HepG2 (cell line): ENCODE data around the gene PPP1R9B. TPM values are rescaled to one million over a fixed set of nuclear protein-coding genes. Genes with fewer than 3 reads are reported as not detected.

Experiments used
- ATAC-seq: fragments of 200-7000 bp; cut with Tn5 transposase; 3 replicates; pipeline ENCODE4 v1.9.1; 2020; ENCODE audit warnings: mild to moderate bottlenecking, moderate library complexity
- BruUV-seq: library from RNA; stranded (reverse); fragments of 400-500 nt; replicated peaks from 2 replicates; lab custom pipeline; 2021; lab: Mats Ljungman, UMichigan
- CTCF ChIA-PET: fragments of 300-600 bp; formaldehyde crosslinking; extraction: SDS; loops from one replicate; lab custom pipeline; 2021; ENCODE audit warnings: low total read pairs, inconsistent platforms, low intra/inter-chr PET ratio; lab: Yijun Ruan, JAX
- POLR2A ChIA-PET: fragments of 350-600 bp; sonication (Branson Sonifier 250); formaldehyde crosslinking; loops from one replicate; lab custom pipeline; 2020; ENCODE audit warnings: antibody characterized with exemption, inconsistent platforms; lab: Yijun Ruan, JAX
- DNase-seq: peaks from one replicate; pipeline ENCODE4 v3.0.0-alpha.2; 2015; ENCODE audit warnings: low spot score
- FAIRE-seq: peaks from 3 replicates; lab custom pipeline; 2011; peaks lifted over from hg19 to GRCh38; lab: Jason Lieb, UNC
- H2AFZ ChIP-seq: one replicate; pipeline ENCODE4 v1.6.1; 2011; ENCODE audit warnings: low read length, inconsistent platforms
- H3K27ac ChIP-seq: fragments of 300-600 bp; 3 replicates; pipeline ENCODE4 v1.8.0; 2011; ENCODE audit warnings: mixed run types, mild to moderate bottlenecking, mixed read lengths, low read length, inconsistent platforms; ENCODE audit not compliant: insufficient read depth; ENCODE audit errors: extremely low read length
- H3K27me3 ChIP-seq, 2 experiments: fragments of 200-600 bp in 1 of 2; 2 replicates in 1 of 2; 3 replicates in 1 of 2; pipeline versions ENCODE4 v1.6.0 to v1.8.0; 2011; ENCODE audit warnings: low read length in 2 of 2, mild to moderate bottlenecking in 2 of 2, moderate library complexity in 2 of 2, inconsistent platforms in 1 of 2; ENCODE audit not compliant: insufficient read depth in 2 of 2, control insufficient read depth in 1 of 2
- H3K36me3 ChIP-seq, 2 experiments: fragments of 200-600 bp in 1 of 2; replicated peaks in 1 of 2; 2 replicates in 1 of 2; 3 replicates in 1 of 2; pipeline versions ENCODE4 v1.5.1 to v1.8.0; 2011; ENCODE audit warnings: low read length in 2 of 2, inconsistent platforms in 1 of 2; ENCODE audit not compliant: insufficient read depth in 2 of 2, control insufficient read depth in 1 of 2
- H3K4me1 ChIP-seq: 2 replicates; pipeline ENCODE4 v1.5.1; 2012; ENCODE audit warnings: low read length, inconsistent platforms; ENCODE audit not compliant: insufficient read depth
- H3K4me2 ChIP-seq: 2 replicates; pipeline ENCODE4 v1.6.0; 2011; ENCODE audit warnings: low read depth, low read length, inconsistent platforms
- H3K4me3 ChIP-seq, 3 experiments: fragments of 200-600 bp in 1 of 3; sonication (generic), shearing (Covaris generic) in 1 of 3; replicated peaks in 1 of 3; 2 replicates each; pipeline ENCODE4 v1.5.1; 2011 to 2016; ENCODE audit warnings: low read length in 3 of 3, inconsistent platforms in 2 of 3, low read depth in 2 of 3, mild to moderate bottlenecking in 2 of 3, control low read depth in 1 of 3, mixed read lengths in 1 of 3; ENCODE audit not compliant: insufficient read depth in 1 of 3
- H3K79me2 ChIP-seq: one replicate; pipeline ENCODE4 v1.6.1; 2011; ENCODE audit warnings: low read length, inconsistent platforms; ENCODE audit not compliant: insufficient read depth
- H3K9ac ChIP-seq: 2 replicates; pipeline ENCODE4 v1.6.0; 2011; ENCODE audit warnings: mild to moderate bottlenecking, low read depth, low read length, inconsistent platforms; ENCODE audit not compliant: insufficient read depth
- H3K9me3 ChIP-seq: 2 replicates; pipeline ENCODE4 v1.5.1; 2012; ENCODE audit warnings: mild to moderate bottlenecking, low read length
- H4K20me1 ChIP-seq: 2 replicates; pipeline ENCODE4 v1.6.0; 2011; ENCODE audit warnings: inconsistent platforms, mild to moderate bottlenecking, low read length, moderate library complexity; ENCODE audit not compliant: insufficient read depth
- CREB3 ChIP-seq: sonication (generic); formaldehyde crosslinking; IDR thresholded peaks from 2 replicates; pipeline ENCODE4 v1.5.0; 2020; ENCODE audit warnings: missing genetic modification reagents
- EED ChIP-seq: sonication (generic); formaldehyde crosslinking; IDR thresholded peaks from 2 replicates; pipeline ENCODE4 v1.5.0; 2020; ENCODE audit warnings: mild to moderate bottlenecking, missing genetic modification reagents
- HNRNPL ChIP-seq: fragments of 200-400 bp; formaldehyde crosslinking; IDR thresholded peaks from 2 replicates; pipeline ENCODE4 v1.6.1; 2017; ENCODE audit warnings: mild to moderate bottlenecking, low read depth, low read length
- IRF2 ChIP-seq: IDR thresholded peaks from 2 replicates; pipeline ENCODE4 v1.6.1; 2018; ENCODE audit warnings: missing genetic modification reagents, missing compliant biosample characterization
- NR0B2 ChIP-seq: sonication (generic); formaldehyde crosslinking; IDR thresholded peaks from 2 replicates; pipeline ENCODE4 v1.4.0; 2020; ENCODE audit warnings: mild to moderate bottlenecking, missing genetic modification reagents
- NR2F1 ChIP-seq, 2 experiments: fragments of 450-650 bp in 1 of 2; formaldehyde crosslinking in 1 of 2; IDR thresholded peaks; 2 replicates each; pipeline versions ENCODE4 v1.5.0 to v1.6.1; 2016 to 2020; ENCODE audit warnings: mild to moderate bottlenecking in 1 of 2, missing compliant biosample characterization in 1 of 2, missing genetic modification reagents in 1 of 2, moderate library complexity in 1 of 2
- PBX3 ChIP-seq: sonication (generic); formaldehyde crosslinking; IDR thresholded peaks from 2 replicates; pipeline ENCODE4 v1.8.1; 2023; ENCODE audit warnings: missing genetic modification reagents, inconsistent platforms, borderline replicate concordance
- ZBTB1 ChIP-seq: sonication (generic); formaldehyde crosslinking; IDR thresholded peaks from 2 replicates; pipeline ENCODE4 v1.4.0; 2020; ENCODE audit warnings: missing genetic modification reagents, borderline replicate concordance
- ZBTB33 ChIP-seq: sonication (generic); formaldehyde crosslinking; IDR thresholded peaks from 2 replicates; pipeline ENCODE4 v1.4.0; 2020; ENCODE audit warnings: missing genetic modification reagents
- ZFP91 ChIP-seq: sonication (generic); formaldehyde crosslinking; IDR thresholded peaks from 2 replicates; pipeline ENCODE4 v1.9.0; 2022; ENCODE audit warnings: missing genetic modification reagents, mild to moderate bottlenecking, borderline replicate concordance
- ZNF138 ChIP-seq: sonication (generic); formaldehyde crosslinking; IDR thresholded peaks from 2 replicates; pipeline ENCODE4 v1.5.0; 2020; ENCODE audit warnings: mild to moderate bottlenecking, low read depth, missing genetic modification reagents
- ZNF343 ChIP-seq: sonication (generic); formaldehyde crosslinking; IDR thresholded peaks from 2 replicates; pipeline ENCODE4 v1.4.0; 2020; ENCODE audit warnings: mild to moderate bottlenecking, missing genetic modification reagents
- ZNF644 ChIP-seq: IDR thresholded peaks from 2 replicates; pipeline ENCODE4 v1.6.1; 2016; ENCODE audit warnings: low read depth
- WGBS: methylation state at CpG from one replicate; pipeline ENCODE4 v1.1.6; 2017; ENCODE audit warnings: low lambda C conversion rate; 5-methylcytosine and 5-hydroxymethylcytosine counted together
- in situ Hi-C: cut with HindIII; loops from 2 replicates; pipeline ENCODE4 v1.10.0; 2017; ENCODE audit warnings: low pct_unique_long_range_greater_than_20kb; ENCODE audit not compliant: extremely low pct_ligation_motif_present
- intact Hi-C: fragments of 100-400 bp; cut with micrococcal nuclease; formaldehyde crosslinking; loops from one replicate; pipeline ENCODE4 v1.10.0; 2022; ENCODE audit not compliant: unreplicated experiment
- polyA plus RNA-seq, 8 experiments: library from polyadenylated mRNA; depleted of rRNA in 3 of 8; stranded (reverse) in 7 of 8; unstranded in 1 of 8; fragments of >200 nt; fragmentation: Illumina TruSeq in 4 of 8; extraction: Trizol in 4 of 8; gene quantifications; 2 replicates each; pipeline versions ENCODE4 v1.2.1 to v1.2.3, GENCODE V29; 2011 to 2016; ENCODE audit warnings: low read depth in 4 of 8, missing spikeins in 1 of 8, mixed read lengths in 1 of 8; ENCODE audit not compliant: insufficient read depth in 1 of 8
- total RNA-seq, 5 experiments: library from RNA; depleted of rRNA; stranded (reverse); fragments of >200 nt; fragmentation: Illumina TruSeq; extraction: Trizol; gene quantifications; 2 replicates each; pipeline ENCODE4 v1.2.3, GENCODE V29; 2016; ENCODE audit warnings: low read depth in 1 of 5

The PPP1R9B gene
- total and polyA plus RNA-seq, 2 of the 13 experiments (the other 11 are each of a cell fraction or from before 2014, with no cell fraction given), result 9.4 to 15.8 TPM

GRCh38 chr17:50176559-50177357 lies 26.3 kb upstream of the PPP1R9B start (continued):
- 0 out of 2 replicates have a peak, but pooled peaks have one; percentile 36 for TF ChIP-seq ZNF343 (CRISPR knock-in tag)

- no TSS peak for BruUV-seq
- ATAC-seq, result no peak
- no peak overlapping the region for H3K27ac ChIP-seq
- no peaks in the 10 kb centered on the region for H3K79me2 ChIP-seq
- intact Hi-C loops (no loop called here), in situ Hi-C loops (no loop called here)
- no peak overlapping the region for H3K9ac ChIP-seq
- peaks cover 0 to 12% of the 10 kb centered on the region in 2 experiments; a peak in 1 of 5 replicates for H3K27me3 ChIP-seq
- no peaks in the 10 kb centered on the region for H4K20me1 ChIP-seq
- peaks cover 81% of the 10 kb centered on the region for H3K4me1 ChIP-seq
- no peak for DNase-seq
- H3K4me3 ChIP-seq, result peak overlapping the region in 1 of 3 experiments; percentile 24; a peak in 1 of 6 replicates
- CTCF ChIA-PET, result no interaction called here
- no peaks in the 10 kb centered on the region for H3K36me3 ChIP-seq
- POLR2A ChIA-PET, result no interaction called here
- H2AFZ ChIP-seq, result no peak overlapping the region
- peak overlapping the region; percentile 66 for H3K4me2 ChIP-seq
- 55% methylated on average over 10 of the region's 16 CpGs for WGBS
- no peak for FAIRE-seq
- no peaks in the 10 kb centered on the region for H3K9me3 ChIP-seq
- TF ChIP-seq CREB3 (CRISPR knock-in tag) (no peak), HNRNPL (0 out of 2 replicates have a peak, but pooled peaks have one; percentile 57), EED (CRISPR knock-in tag) (no peak), ZBTB33 (peak; percentile 83; the same call in 1 of the 2 replicates), ZNF644 (CRISPR knock-in tag) (no peak), NR2F1 (CRISPR knock-in tag; IDR thresholded peaks at IDR 0.05) (no peak), ZNF138 (no peak), ZFP91 (CRISPR knock-in tag) (0 out of 2 replicates have a peak, but pooled peaks have one; percentile 48), NR0B2 (CRISPR knock-in tag) (0 out of 2 replicates have a peak, but pooled peaks have one; percentile 38), PBX3 (no peak), IRF2 (CRISPR knock-in tag) (0 out of 2 replicates have a peak, but pooled peaks have one; percentile 4), ZBTB1 (CRISPR knock-in tag) (no peak)
These were observed 24.7 kb upstream of the PPP1R9B start for GRCh38 chr17:50175035-50175807.
